ENCODE data around the gene OTP.
A peak's percentile ranks its signal among the peaks of the same experiment; 100 is the strongest.

Gene OTP

GRCh38 chr5:77637998-77638762 lies at the start of gene OTP:
TSS of gene OTP (minus strand) at chr5:77638713. CDS start at chr5:77638549, 164 bp downstream.
- DNase-seq: no peak

GRCh38 chr5:77683171-77683732 lies 44.7 kb upstream of the OTP start:
- no peak for DNase-seq

- no peak for DNase-seq
Observed at GRCh38 chr5:77670526-77670925, 32.0 kb upstream of the OTP start.

GRCh38 chr5:77669677-77670076 lies 31.2 kb upstream of the OTP start:
- DNase-seq: no peak

GRCh38 chr5:77663090-77663863 lies 24.8 kb upstream of the OTP start:
- no peak for DNase-seq

GRCh38 chr5:77662635-77663034 lies 24.1 kb upstream of the OTP start:
- peak; percentile 65 for DNase-seq

- DNase-seq: no peak
Observed at GRCh38 chr5:77658662-77659061, 20.1 kb upstream of the OTP start.

GRCh38 chr5:77651343-77651742 lies 12.8 kb upstream of the OTP start:
- no peak for DNase-seq

GRCh38 chr5:77650686-77651085 lies 12.2 kb upstream of the OTP start:
- no peak for DNase-seq

- DNase-seq: no peak
Observed at GRCh38 chr5:77649776-77650175, 11.3 kb upstream of the OTP start.

- no peak for DNase-seq
Observed at GRCh38 chr5:77645995-77646639, 7.6 kb upstream of the OTP start.

GRCh38 chr5:77645158-77645994 lies 6.9 kb upstream of the OTP start:
- peak; percentile 30 for DNase-seq

- DNase-seq: no peak
Observed at GRCh38 chr5:77644371-77645157, 6.1 kb upstream of the OTP start.

GRCh38 chr5:77643654-77644370 lies 5.3 kb upstream of the OTP start:
- no peak for DNase-seq

- DNase-seq: no peak
Observed at GRCh38 chr5:77642738-77643653, 4.5 kb upstream of the OTP start.

GRCh38 chr5:77641963-77642737 lies 3.6 kb upstream of the OTP start:
- DNase-seq: no peak

- DNase-seq: no peak
Observed at GRCh38 chr5:77641397-77641943, 3.0 kb upstream of the OTP start.

GRCh38 chr5:77640589-77641396 lies 2.3 kb upstream of the OTP start:
- no peak for DNase-seq
